ENCODE measurements around the gene CHIA.
"Not testable (repeated sequence)": the region's sequence is repeated elsewhere in the genome, so short reads cannot be mapped to it uniquely, and the experiment has no call there.

CHIA gene

DNA sequence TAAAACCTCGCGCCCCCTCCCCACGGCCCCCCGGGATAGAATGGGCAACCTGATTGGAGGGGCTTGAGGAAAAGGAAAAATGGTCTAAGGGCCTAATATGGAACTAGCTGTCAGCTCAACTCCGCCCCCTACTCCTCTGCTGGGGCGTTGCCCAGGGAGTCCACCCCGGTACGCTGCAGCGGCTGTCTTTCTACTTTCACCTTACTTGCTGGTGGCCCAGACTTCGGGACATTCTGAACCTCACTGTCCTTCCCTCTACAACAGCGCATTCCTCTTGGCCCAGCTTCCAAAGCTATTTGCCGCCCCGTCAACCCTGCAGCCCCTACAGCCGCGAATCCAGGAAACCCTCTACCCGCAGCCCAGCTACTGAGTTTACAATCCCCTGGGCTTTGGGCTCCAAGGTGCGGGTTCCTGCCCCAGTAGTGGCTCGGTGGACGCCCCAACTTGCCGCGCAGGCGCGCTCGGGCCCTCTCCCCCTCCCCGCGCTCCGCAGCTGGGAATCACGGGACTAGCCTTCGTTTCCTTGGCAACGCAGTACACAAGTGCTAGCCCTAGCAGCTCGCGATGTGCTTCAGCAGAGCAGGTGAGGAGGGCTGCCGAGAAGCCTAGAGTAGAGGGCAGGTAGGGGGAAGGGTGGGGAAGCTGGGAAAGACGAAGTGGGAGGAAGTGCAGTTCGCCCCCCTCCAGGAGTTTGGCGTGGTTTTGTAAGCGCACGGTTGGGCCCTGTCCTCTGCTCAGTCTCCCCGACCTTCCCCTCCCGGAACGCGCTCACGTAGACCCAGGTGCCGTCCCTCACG is 55.6 kb downstream of the CHIA start:
- H3K4me3 ChIP-seq (ENCODE audit: low read length) = peak overlapping the region; percentile 55
- TF ChIP-seq, protein P1, sequence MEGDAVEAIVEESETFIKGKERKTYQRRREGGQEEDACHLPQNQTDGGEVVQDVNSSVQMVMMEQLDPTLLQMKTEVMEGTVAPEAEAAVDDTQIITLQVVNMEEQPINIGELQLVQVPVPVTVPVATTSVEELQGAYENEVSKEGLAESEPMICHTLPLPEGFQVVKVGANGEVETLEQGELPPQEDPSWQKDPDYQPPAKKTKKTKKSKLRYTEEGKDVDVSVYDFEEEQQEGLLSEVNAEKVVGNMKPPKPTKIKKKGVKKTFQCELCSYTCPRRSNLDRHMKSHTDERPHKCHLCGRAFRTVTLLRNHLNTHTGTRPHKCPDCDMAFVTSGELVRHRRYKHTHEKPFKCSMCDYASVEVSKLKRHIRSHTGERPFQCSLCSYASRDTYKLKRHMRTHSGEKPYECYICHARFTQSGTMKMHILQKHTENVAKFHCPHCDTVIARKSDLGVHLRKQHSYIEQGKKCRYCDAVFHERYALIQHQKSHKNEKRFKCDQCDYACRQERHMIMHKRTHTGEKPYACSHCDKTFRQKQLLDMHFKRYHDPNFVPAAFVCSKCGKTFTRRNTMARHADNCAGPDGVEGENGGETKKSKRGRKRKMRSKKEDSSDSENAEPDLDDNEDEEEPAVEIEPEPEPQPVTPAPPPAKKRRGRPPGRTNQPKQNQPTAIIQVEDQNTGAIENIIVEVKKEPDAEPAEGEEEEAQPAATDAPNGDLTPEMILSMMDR (IDR thresholded peaks at IDR 0.05; ENCODE audit: insufficient read depth, low read depth, low read length, missing control alignments) = peak; percentile 15
- peak; percentile 62 for DNase-seq (ENCODE audit: low read depth)

DNA sequence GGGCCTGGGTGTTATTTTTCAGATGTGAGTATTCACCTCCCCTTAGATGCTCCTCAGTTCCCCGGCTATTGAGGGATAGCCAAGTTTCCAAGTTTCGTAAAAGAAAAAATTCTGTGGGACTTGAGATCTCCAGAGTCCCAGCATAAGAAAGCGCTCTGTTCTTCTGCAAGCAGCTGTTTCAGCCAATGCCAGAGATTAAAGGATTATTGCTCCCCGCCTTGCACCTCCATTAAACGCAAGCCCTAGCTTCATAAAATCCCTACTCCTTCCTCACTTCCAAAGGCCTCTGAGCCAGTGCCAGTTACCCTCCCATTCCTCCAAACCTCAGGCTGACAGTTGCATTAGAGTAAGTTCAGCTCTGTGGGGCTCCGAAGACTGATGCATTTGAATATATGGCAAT is 56.4 kb downstream of the CHIA start:
- no peak overlapping the region for H3K4me3 ChIP-seq (ENCODE audit: low read length)
- DNase-seq (ENCODE audit: low read depth) = no peak
- TF ChIP-seq, protein P1 (IDR thresholded peaks at IDR 0.05; ENCODE audit: insufficient read depth, low read depth, low read length, missing control alignments) = no peak

DNA sequence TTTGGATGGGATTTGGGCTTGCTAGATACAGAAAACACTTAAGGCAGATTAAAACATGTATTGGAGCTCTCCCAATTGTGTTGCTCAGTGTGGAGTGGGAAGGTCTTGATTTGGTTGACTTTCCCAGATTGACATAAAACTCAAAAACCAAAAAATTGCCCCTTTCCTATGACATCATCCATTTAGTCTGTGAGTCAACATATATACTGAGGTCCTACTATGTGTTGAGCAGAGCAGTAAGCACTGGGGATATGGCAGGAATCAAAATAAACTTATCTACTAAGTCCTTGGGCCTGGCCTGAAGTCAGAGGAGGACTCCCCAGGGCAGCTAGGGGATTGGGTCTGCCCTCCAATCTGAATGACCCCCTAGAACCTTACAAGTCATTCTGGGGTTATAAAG is 61.0 kb downstream of the CHIA start:
- no peak for DNase-seq (ENCODE audit: low read depth)
- no peak overlapping the region for H3K4me3 ChIP-seq (ENCODE audit: low read length)
- TF ChIP-seq, protein P1 (IDR thresholded peaks at IDR 0.05; ENCODE audit: insufficient read depth, low read depth, low read length, missing control alignments) = no peak

DNA sequence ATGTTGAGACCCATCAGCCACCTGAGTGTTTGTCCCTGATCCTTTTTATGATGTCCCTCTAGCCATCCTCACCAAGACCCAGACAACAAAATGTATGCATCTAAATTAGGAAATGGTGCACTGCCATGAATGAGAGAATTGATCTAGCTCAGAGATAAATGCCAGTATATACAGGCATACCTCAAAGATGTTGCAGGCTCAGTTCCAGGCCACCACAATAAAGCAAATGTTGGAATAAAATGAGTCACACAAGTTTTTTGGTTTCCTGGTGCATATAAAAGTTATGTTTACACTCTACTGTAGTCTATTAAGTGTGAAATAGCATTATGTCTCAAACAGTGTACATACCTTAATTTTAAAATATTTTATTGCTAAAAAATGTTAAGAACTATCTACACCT is 63.9 kb downstream of the CHIA start:
- no peak overlapping the region for H3K4me3 ChIP-seq (ENCODE audit: low read length)
- no peak for DNase-seq (ENCODE audit: low read depth)
- TF ChIP-seq, protein P1 (IDR thresholded peaks at IDR 0.05; ENCODE audit: insufficient read depth, low read depth, low read length, missing control alignments) = no peak

DNA sequence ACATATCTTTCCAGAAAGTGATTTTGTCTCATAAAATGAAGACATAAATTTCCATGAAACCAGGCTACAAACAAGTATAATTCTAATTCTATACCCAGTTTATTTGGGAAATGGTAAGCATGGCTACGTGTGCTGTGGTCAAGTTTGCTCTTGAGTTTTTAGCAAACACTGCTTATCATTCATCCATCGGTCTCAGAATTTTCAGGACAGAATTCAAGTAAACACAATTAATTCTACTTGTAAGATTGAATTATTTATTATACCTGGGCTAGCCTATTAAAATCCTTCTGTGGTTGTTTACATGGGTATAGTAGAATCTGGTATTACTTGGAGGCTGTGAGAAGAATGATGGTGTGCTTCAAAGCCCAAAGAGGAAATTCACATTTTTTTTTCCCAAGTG is 68.3 kb downstream of the CHIA start:
- no peak overlapping the region for H3K4me3 ChIP-seq (ENCODE audit: low read length)
- TF ChIP-seq, protein P1 (IDR thresholded peaks at IDR 0.05; ENCODE audit: insufficient read depth, low read depth, low read length, missing control alignments) = no peak
- no peak for DNase-seq (ENCODE audit: low read depth)

DNA sequence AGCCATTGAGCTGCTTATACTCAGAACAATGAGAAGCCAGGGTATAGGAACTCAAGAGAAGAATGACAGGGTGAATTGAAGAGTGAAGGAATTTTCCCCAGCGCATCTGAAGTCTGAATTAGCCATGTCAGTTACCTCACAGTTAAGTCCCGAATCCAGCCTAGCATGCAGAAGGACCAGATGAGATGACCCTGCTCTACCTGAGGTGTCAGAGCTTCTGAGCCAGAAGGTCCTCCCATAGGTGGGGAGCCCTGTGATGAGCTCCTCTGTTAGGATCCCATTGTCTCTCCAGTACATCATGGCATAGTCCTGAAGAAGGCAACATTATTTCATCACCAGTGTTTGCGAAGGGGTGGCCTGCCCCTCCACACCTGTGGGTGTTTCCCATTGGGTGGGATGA is 68.7 kb downstream of the CHIA start:
- TF ChIP-seq, protein P1 (IDR thresholded peaks at IDR 0.05; ENCODE audit: insufficient read depth, low read depth, low read length, missing control alignments) = no peak
- H3K4me3 ChIP-seq (ENCODE audit: low read length) = no peak overlapping the region
- DNase-seq (ENCODE audit: low read depth) = no peak

DNA sequence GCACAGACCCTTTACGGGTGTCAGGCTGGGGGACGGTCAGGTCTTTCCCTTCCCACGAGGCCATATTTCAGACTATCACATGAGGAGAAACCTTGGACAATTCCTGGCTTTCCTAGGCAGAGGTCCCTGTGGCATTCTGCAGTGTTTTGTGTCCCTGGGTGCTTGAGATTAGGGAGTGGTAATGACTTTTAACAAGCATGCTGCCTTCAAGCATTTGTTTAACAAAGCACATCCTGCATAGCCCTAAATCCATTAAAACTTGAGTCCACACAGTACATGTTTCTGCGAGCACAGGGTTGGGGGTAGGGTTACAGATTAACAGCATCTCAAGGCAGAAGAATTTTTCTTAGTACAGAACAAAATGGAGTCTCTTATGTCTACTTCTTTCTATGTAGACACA is 69.6 kb downstream of the CHIA start:
- DNase-seq (ENCODE audit: low read depth); H3K4me3 ChIP-seq (ENCODE audit: low read length): not testable (repeated sequence)
